GM08714 (cell line): ENCODE results near the gene ZFP42.

ENCODE experiments used
- H3K4me3 ChIP-seq: fragments of 200-500 bp; sonication (Bioruptor generic); 2 replicates; pipeline ENCODE4 v1.5.1; 2014; ENCODE audit warnings: mild to moderate bottlenecking, low read length, inconsistent platforms
- ZNF274 ChIP-seq: IDR thresholded peaks from 2 replicates; pipeline ENCODE4 v1.6.1; 2012; ENCODE audit warnings: mild to moderate bottlenecking, low read depth, low read length

ZFP42 gene

GRCh38 chr4:188006285-188006848, 10.8 kb downstream of the ZFP42 start:
- no peak for TF ChIP-seq ZNF274
- H3K4me3 ChIP-seq, result no peak overlapping the region

- no peak for TF ChIP-seq ZNF274
- no peak overlapping the region for H3K4me3 ChIP-seq
Measured at GRCh38 chr4:188008377-188008776, 12.8 kb downstream of the ZFP42 start.

GRCh38 chr4:188012426-188012945, 16.9 kb downstream of the ZFP42 start:
- no peak overlapping the region for H3K4me3 ChIP-seq
- no peak for TF ChIP-seq ZNF274

- TF ChIP-seq ZNF274, result no peak
Measured at GRCh38 chr4:188015025-188015940, 19.7 kb downstream of the ZFP42 start.

GRCh38 chr4:188016754-188017153, 21.2 kb downstream of the ZFP42 start:
- no peak for TF ChIP-seq ZNF274

More at GRCh38 chr4:188015025-188015940, 19.7 kb downstream of the ZFP42 start:
- H3K4me3 ChIP-seq, result no peak overlapping the region

GRCh38 chr4:188018262-188018661, 22.7 kb downstream of the ZFP42 start:
- no peak for TF ChIP-seq ZNF274
- no peak overlapping the region for H3K4me3 ChIP-seq

More at GRCh38 chr4:188016754-188017153, 21.2 kb downstream of the ZFP42 start:
- no peak overlapping the region for H3K4me3 ChIP-seq

GRCh38 chr4:188021548-188022249, 26.1 kb downstream of the ZFP42 start:
- H3K4me3 ChIP-seq, result no peak overlapping the region
- no peak for TF ChIP-seq ZNF274

GRCh38 chr4:188023682-188024081, 28.1 kb downstream of the ZFP42 start:
- TF ChIP-seq ZNF274, result no peak
- H3K4me3 ChIP-seq, result no peak overlapping the region

- no peak overlapping the region for H3K4me3 ChIP-seq
- no peak for TF ChIP-seq ZNF274
Measured at GRCh38 chr4:188025476-188025875, 29.9 kb downstream of the ZFP42 start.

GRCh38 chr4:188029114-188029513, 33.5 kb downstream of the ZFP42 start:
- no peak for TF ChIP-seq ZNF274

GRCh38 chr4:188030401-188030800, 34.8 kb downstream of the ZFP42 start:
- no peak for TF ChIP-seq ZNF274
- no peak overlapping the region for H3K4me3 ChIP-seq

More at GRCh38 chr4:188029114-188029513, 33.5 kb downstream of the ZFP42 start:
- H3K4me3 ChIP-seq, result no peak overlapping the region

- no peak for TF ChIP-seq ZNF274
- H3K4me3 ChIP-seq, result no peak overlapping the region
Measured at GRCh38 chr4:188031751-188032150, 36.2 kb downstream of the ZFP42 start.

- H3K4me3 ChIP-seq, result no peak overlapping the region
- TF ChIP-seq ZNF274, result no peak
Measured at GRCh38 chr4:188032170-188032569, 36.6 kb downstream of the ZFP42 start.

- H3K4me3 ChIP-seq, result no peak overlapping the region
- no peak for TF ChIP-seq ZNF274
Measured at GRCh38 chr4:188032583-188032982, 37.0 kb downstream of the ZFP42 start.
